ENCODE results near the gene PTPRG. TPM values are rescaled to one million over a fixed set of nuclear protein-coding genes. Genes with fewer than 3 reads are reported as not detected.

The PTPRG gene
- total RNA-seq, 4 donors from 2014 or later = 21.1 to 54.2 (median 30.6) TPM

- intact Hi-C loops (cut with DNase I; ENCODE audit: low total_unique reads) (no loop called here), in situ Hi-C loops (cut with MboI; ENCODE audit: low sequenced_read_pairs in 4 of 4) (no loop called here)
- DNase-seq (no peak), ATAC-seq (no peak)
- peaks cover 0 to 24% of the 10 kb centered on the region in 2 donors for H3K36me3 ChIP-seq
- H3K4me3 ChIP-seq = no peak overlapping the region
- H3K27ac ChIP-seq = no peak overlapping the region
- no peaks in the 10 kb centered on the region for H3K9me3 ChIP-seq
- no peaks in the 10 kb centered on the region for H3K27me3 ChIP-seq
- H3K4me1 ChIP-seq = no peaks in the 10 kb centered on the region
- no peak for TF ChIP-seq POLR2A (IDR thresholded peaks at IDR 0.05)
- TF ChIP-seq CTCF (IDR thresholded peaks at IDR 0.05 in 4 of 5, conservative IDR thresholded peaks at IDR 0.05 in 1 of 5) = no peak
These were observed 720.4 kb downstream of the PTPRG start for GRCh38 chr3:62281726-62282125.

- in situ Hi-C loops (cut with MboI; ENCODE audit: low sequenced_read_pairs in 4 of 4) = no loop called here
- no peak for TF ChIP-seq CTCF (IDR thresholded peaks at IDR 0.05 in 4 of 5, conservative IDR thresholded peaks at IDR 0.05 in 1 of 5)
- Histone ChIP-seq H3K4me3 (no peak overlapping the region), H3K27ac (no peak overlapping the region), H3K36me3 (peaks cover 0 to 7% of the 10 kb centered on the region in 2 donors), H3K27me3 (no peaks in the 10 kb centered on the region), H3K4me1 (no peaks in the 10 kb centered on the region), H3K9me3 (no peaks in the 10 kb centered on the region)
- intact Hi-C loops (cut with DNase I; ENCODE audit: low total_unique reads) = no loop called here
- ATAC-seq = no peak
- DNase-seq = no peak
These were observed 723.1 kb downstream of the PTPRG start for GRCh38 chr3:62284442-62284841.

- intact Hi-C loops (cut with DNase I; ENCODE audit: low total_unique reads) = no loop called here
- Histone ChIP-seq H3K27ac (no peak overlapping the region), H3K4me1 (no peaks in the 10 kb centered on the region), H3K36me3 (peaks cover 0 to 11% of the 10 kb centered on the region in 2 donors), H3K27me3 (no peaks in the 10 kb centered on the region), H3K9me3 (no peaks in the 10 kb centered on the region), H3K4me3 (no peak overlapping the region)
- no peak for DNase-seq
- no peak for TF ChIP-seq POLR2A (IDR thresholded peaks at IDR 0.05)
- no peak for ATAC-seq
- in situ Hi-C loops (cut with MboI; ENCODE audit: low sequenced_read_pairs in 4 of 4) = no loop called here
These were observed 726.1 kb downstream of the PTPRG start for GRCh38 chr3:62287392-62287927.

- intact Hi-C loops (cut with DNase I; ENCODE audit: low total_unique reads) (no loop called here), in situ Hi-C loops (cut with MboI; ENCODE audit: low sequenced_read_pairs in 4 of 4) (no loop called here)
- ATAC-seq (no peak), DNase-seq (no peak)
- Histone ChIP-seq H3K4me1 (no peaks in the 10 kb centered on the region), H3K27me3 (no peaks in the 10 kb centered on the region), H3K27ac (no peak overlapping the region), H3K4me3 (no peak overlapping the region), H3K9me3 (no peaks in the 10 kb centered on the region), H3K36me3 (peaks cover 0 to 6% of the 10 kb centered on the region in 2 donors)
- TF ChIP-seq CTCF (IDR thresholded peaks at IDR 0.05 in 4 of 5, conservative IDR thresholded peaks at IDR 0.05 in 1 of 5) (no peak), POLR2A (IDR thresholded peaks at IDR 0.05) (no peak)
These were observed 728.6 kb downstream of the PTPRG start for GRCh38 chr3:62289922-62290321.

GRCh38 chr3:62293051-62293780 lies 731.8 kb downstream of the PTPRG start:
- Histone ChIP-seq H3K36me3 (peaks cover 0 to 6% of the 10 kb centered on the region in 2 donors), H3K4me1 (peaks cover 0 to 5% of the 10 kb centered on the region in 2 donors), H3K4me3 (no peak overlapping the region), H3K9me3 (no peaks in the 10 kb centered on the region), H3K27me3 (no peaks in the 10 kb centered on the region), H3K27ac (no peak overlapping the region)
- in situ Hi-C loops (cut with MboI; ENCODE audit: low sequenced_read_pairs in 4 of 4) (no loop called here), intact Hi-C loops (cut with DNase I; ENCODE audit: low total_unique reads) (no loop called here)
- DNase-seq = no peak
- TF ChIP-seq CTCF (IDR thresholded peaks at IDR 0.05 in 4 of 5, conservative IDR thresholded peaks at IDR 0.05 in 1 of 5) = no peak
- no peak for TF ChIP-seq POLR2A (IDR thresholded peaks at IDR 0.05)
- no peak for ATAC-seq
